Prostate gland (tissue), 2 donors: ENCODE results near the gene TCL1A. TPM values are rescaled to one million over a fixed set of nuclear protein-coding genes. Genes with fewer than 3 reads are reported as not detected.
"Not testable (repeated sequence)": the region's sequence is repeated elsewhere in the genome, so short reads cannot be mapped to it uniquely, and the experiment has no call there.

ENCODE experiments used
- DNase-seq: peaks from one replicate; pipeline ENCODE4 v3.0.0-alpha.2; 2019; ENCODE audit warnings: low spot score
- H3K27ac ChIP-seq, 2 donors: fragments of 200-600 bp; sonication (generic); 2 replicates each; pipeline ENCODE4 v1.5.1; 2017 to 2019
- H3K27me3 ChIP-seq: fragments of 200-600 bp; sonication (generic); replicated peaks from 2 replicates; pipeline ENCODE4 v1.5.1; 2019; ENCODE audit not compliant: insufficient read depth
- H3K36me3 ChIP-seq, 2 donors: fragments of 200-600 bp; sonication (generic); 1 replicate in 1 of 2; 2 replicates in 1 of 2; pipeline versions ENCODE4 v1.5.1 to v1.8.1; 2017 to 2019
- H3K4me1 ChIP-seq: fragments of 200-600 bp; sonication (generic); replicated peaks from 2 replicates; pipeline ENCODE4 v1.5.1; 2019
- H3K4me3 ChIP-seq, 2 donors: fragments of 200-600 bp; sonication (generic); 2 replicates each; pipeline ENCODE4 v1.5.1; 2017 to 2019
- H3K9me3 ChIP-seq: fragments of 200-600 bp; sonication (generic); 2 replicates; pipeline ENCODE4 v1.5.1; 2017
- CTCF ChIP-seq, 4 experiments: fragments of 200-600 bp in 2 of 4; fragments of 450-650 bp in 2 of 4; sonication (generic) in 2 of 4; IDR thresholded peaks; 1 replicate in 3 of 4; 2 replicates in 1 of 4; pipeline ENCODE4 v1.5.1; 2016 to 2019; ENCODE audit warnings: antibody characterized with exemption in 4 of 4, mild to moderate bottlenecking in 2 of 4, moderate library complexity in 2 of 4
- POLR2A ChIP-seq: fragments of 450-650 bp; IDR thresholded peaks from one replicate; pipeline ENCODE4 v1.6.1; 2016; ENCODE audit warnings: antibody characterized with exemption, mild to moderate bottlenecking
- POLR2AphosphoS5 ChIP-seq: sonication (generic); formaldehyde crosslinking; IDR thresholded peaks from one replicate; pipeline ENCODE4 v1.6.1; 2017; ENCODE audit warnings: antibody characterized with exemption
- WGBS: methylation state at CpG from one replicate; pipeline ENCODE4 v1.1.5; 2018; 5-methylcytosine and 5-hydroxymethylcytosine counted together
- intact Hi-C: fragments of 100-400 bp; cut with DNase I; formaldehyde crosslinking; loops from one replicate; pipeline ENCODE4 v1.14.2; 2022
- total RNA-seq, 2 donors: library from RNA; depleted of rRNA; stranded (reverse); fragments of >200 nt; gene quantifications; one replicate each; pipeline ENCODE4 v1.1.0, GENCODE V29; 2016

Gene TCL1A
- 1 to 10 TPM in 1 of 2 donors, not detected in 1; 9.7 TPM for total RNA-seq

GRCh38 chr14:95713596-95714371 lies at the start of gene TCL1A:
TSS of gene TCL1A (minus strand) at chr14:95714125. CDS start at chr14:95714066, 59 bp downstream.
- H3K27me3 ChIP-seq, result peaks cover 7% of the 10 kb centered on the region
- no peak within 1 kb of the TSS for H3K4me3 ChIP-seq
- DNase-seq, result no peak
- 49% methylated on average over 47 of the region's 47 CpGs for WGBS
- H3K36me3 ChIP-seq, result no peaks in the 10 kb centered on the region
- no peaks in the 10 kb centered on the region for H3K9me3 ChIP-seq
- H3K27ac ChIP-seq, result no peak within 1 kb of the TSS
- no peak for TF ChIP-seq POLR2A
- no peak for TF ChIP-seq CTCF (IDR thresholded peaks at IDR 0.05)
- TF ChIP-seq POLR2AphosphoS5, result no peak
- intact Hi-C loops, result no loop called here
- H3K4me1 ChIP-seq, result no peaks in the 10 kb centered on the region

GRCh38 chr14:95763032-95763431 lies 49.1 kb upstream of the TCL1A start:
- H3K27me3 ChIP-seq, H3K4me1 ChIP-seq, H3K9me3 ChIP-seq, H3K36me3 ChIP-seq, intact Hi-C loops, H3K27ac ChIP-seq, H3K4me3 ChIP-seq, DNase-seq: not testable (repeated sequence)
- 81% methylated on average over 4 of the region's 4 CpGs for WGBS

- Histone ChIP-seq H3K4me1 (no peaks in the 10 kb centered on the region), H3K27ac (no peak overlapping the region), H3K27me3 (no peaks in the 10 kb centered on the region), H3K9me3 (no peaks in the 10 kb centered on the region), H3K36me3 (no peaks in the 10 kb centered on the region), H3K4me3 (no peak overlapping the region)
- DNase-seq, result no peak
- 50% methylated on average over 6 of the region's 6 CpGs for WGBS
- no peak for TF ChIP-seq POLR2A
- TF ChIP-seq POLR2AphosphoS5, result no peak
- TF ChIP-seq CTCF (IDR thresholded peaks at IDR 0.05), result no peak
- intact Hi-C loops, result no loop called here
Observed at GRCh38 chr14:95761436-95761835, 47.5 kb upstream of the TCL1A start.

- no peak overlapping the region for H3K27ac ChIP-seq
- H3K4me1 ChIP-seq, result no peaks in the 10 kb centered on the region
- H3K9me3 ChIP-seq, result no peaks in the 10 kb centered on the region
- DNase-seq, result no peak
- H3K27me3 ChIP-seq, result no peaks in the 10 kb centered on the region
- TF ChIP-seq POLR2A (no peak), CTCF (IDR thresholded peaks at IDR 0.05) (no peak), POLR2AphosphoS5 (no peak)
- H3K4me3 ChIP-seq, result no peak overlapping the region
- WGBS, result 74% methylated on average over 3 of the region's 3 CpGs
- intact Hi-C loops, result no loop called here
- no peaks in the 10 kb centered on the region for H3K36me3 ChIP-seq
Observed at GRCh38 chr14:95760596-95760995, 46.7 kb upstream of the TCL1A start.

GRCh38 chr14:95759941-95760340 lies 46.0 kb upstream of the TCL1A start:
- Histone ChIP-seq H3K27ac (no peak overlapping the region), H3K36me3 (no peaks in the 10 kb centered on the region), H3K27me3 (no peaks in the 10 kb centered on the region), H3K9me3 (no peaks in the 10 kb centered on the region), H3K4me1 (no peaks in the 10 kb centered on the region), H3K4me3 (no peak overlapping the region)
- DNase-seq, result no peak
- TF ChIP-seq CTCF (IDR thresholded peaks at IDR 0.05) (no peak), POLR2A (no peak), POLR2AphosphoS5 (no peak)
- intact Hi-C loops, result no loop called here
